K562 (cell line): ENCODE results near the gene AMZ1. TPM values are rescaled to one million over a fixed set of nuclear protein-coding genes. Genes with fewer than 3 reads are reported as not detected.
A peak's percentile ranks its signal among the peaks of the same experiment; 100 is the strongest.

ENCODE experiments used
- ATAC-seq: fragments of 200-7000 bp; cut with Tn5 transposase; 3 replicates; pipeline ENCODE4 v1.9.1; 2020; ENCODE audit warnings: moderate library complexity
- BruUV-seq: library from RNA; stranded (reverse); fragments of 400-500 nt; replicated peaks from 2 replicates; lab custom pipeline; 2021; lab: Mats Ljungman, UMichigan
- CTCF ChIA-PET: fragments of 300-600 bp; formaldehyde crosslinking; extraction: SDS; loops from one replicate; lab custom pipeline; 2021; ENCODE audit warnings: low intra/inter-chr PET ratio; lab: Yijun Ruan, JAX
- POLR2A ChIA-PET: fragments of 300-600, 350-650 bp; sonication (Branson Sonifier 250); formaldehyde crosslinking; extraction: SDS; loops from one replicate; lab custom pipeline; 2021; ENCODE audit warnings: antibody characterized with exemption, inconsistent platforms; lab: Yijun Ruan, JAX
- DNase-seq, 4 experiments: peaks; one replicate each; pipeline versions ENCODE4 v3.0.0 to v3.0.0-alpha.2; 2011 to 2018; ENCODE audit warnings: low spot score in 3 of 4, mixed read lengths in 3 of 4; ENCODE audit errors: extremely low read depth in 1 of 4
- FAIRE-seq: peaks from 2 replicates; lab custom pipeline; 2011; peaks lifted over from hg19 to GRCh38; lab: Jason Lieb, UNC
- H2AFZ ChIP-seq: 2 replicates; pipeline ENCODE4 v1.6.0; 2011; ENCODE audit warnings: low read depth, low read length, control low read depth, inconsistent platforms
- H3K27ac ChIP-seq: fragments of 200-600 bp; 3 replicates; pipeline ENCODE4 v1.8.0; 2011; ENCODE audit warnings: low read depth, mild to moderate bottlenecking, control low read depth, inconsistent platforms, low read length, moderate library complexity, mixed read lengths; ENCODE audit errors: extremely low read depth
- H3K27me3 ChIP-seq, 2 experiments: fragments of 300-600 bp in 1 of 2; 2 replicates in 1 of 2; 3 replicates in 1 of 2; pipeline versions ENCODE4 v1.6.0 to v1.8.0; 2011; ENCODE audit warnings: inconsistent platforms in 2 of 2, low read length in 2 of 2, mild to moderate bottlenecking in 1 of 2, mixed read lengths in 1 of 2, moderate library complexity in 1 of 2; ENCODE audit not compliant: control insufficient read depth in 2 of 2, insufficient read depth in 2 of 2
- H3K36me3 ChIP-seq: fragments of 300-600 bp; 3 replicates; pipeline ENCODE4 v1.8.0; 2011; ENCODE audit warnings: mild to moderate bottlenecking, low read length, inconsistent platforms; ENCODE audit not compliant: control insufficient read depth, insufficient read depth
- H3K4me1 ChIP-seq, 2 experiments: fragments of 200-600 bp in 1 of 2; replicated peaks in 1 of 2; 2 replicates in 1 of 2; 3 replicates in 1 of 2; pipeline versions ENCODE4 v1.5.1 to v1.8.0; 2011; ENCODE audit warnings: inconsistent platforms in 2 of 2, low read length in 2 of 2, mild to moderate bottlenecking in 1 of 2, mixed read lengths in 1 of 2, moderate library complexity in 1 of 2; ENCODE audit not compliant: control insufficient read depth in 2 of 2, insufficient read depth in 2 of 2
- H3K4me2 ChIP-seq: 2 replicates; pipeline ENCODE4 v1.6.1; 2011; ENCODE audit warnings: low read length, control low read depth, inconsistent platforms, mixed read lengths; ENCODE audit not compliant: insufficient read depth
- H3K4me3 ChIP-seq: fragments of 200-600 bp; sonication (generic), shearing (Covaris generic); 2 replicates; pipeline ENCODE4 v1.5.1; 2016; ENCODE audit warnings: control low read depth, inconsistent platforms
- H3K79me2 ChIP-seq: fragments of 200-600 bp; 3 replicates; pipeline ENCODE4 v1.8.0; 2011; ENCODE audit warnings: low read length, inconsistent platforms; ENCODE audit not compliant: control insufficient read depth, insufficient read depth
- H3K9ac ChIP-seq, 2 experiments: 2 replicates each; pipeline versions ENCODE4 v1.6.0 to v1.6.1; 2011; ENCODE audit warnings: low read depth in 2 of 2, low read length in 2 of 2, control low read depth in 1 of 2, inconsistent platforms in 1 of 2, mild to moderate bottlenecking in 1 of 2, mixed read lengths in 1 of 2; ENCODE audit not compliant: insufficient read depth in 1 of 2
- H3K9me1 ChIP-seq: one replicate; pipeline ENCODE4 v1.6.0; 2011; ENCODE audit warnings: inconsistent platforms, mild to moderate bottlenecking, low read length, moderate library complexity; ENCODE audit not compliant: control insufficient read depth, insufficient read depth
- H3K9me3 ChIP-seq: replicated peaks from 2 replicates; pipeline ENCODE4 v1.5.1; 2011; ENCODE audit warnings: low read depth, low read length, inconsistent platforms; ENCODE audit not compliant: control insufficient read depth, insufficient read depth
- H4K20me1 ChIP-seq: replicated peaks from 2 replicates; pipeline ENCODE4 v1.6.1; 2011; ENCODE audit warnings: low read length, inconsistent platforms, mixed read lengths; ENCODE audit not compliant: control insufficient read depth, insufficient read depth
- IRF2 ChIP-seq: sonication (generic); formaldehyde crosslinking; IDR thresholded peaks from 2 replicates; pipeline ENCODE4 v1.8.1; 2022; ENCODE audit warnings: mild to moderate bottlenecking, missing genetic modification reagents
- POLR2G ChIP-seq: fragments of 200-400 bp; formaldehyde crosslinking; IDR thresholded peaks from 2 replicates; pipeline ENCODE4 v1.6.1; 2017; ENCODE audit warnings: low read depth, mild to moderate bottlenecking, antibody characterized with exemption, low read length, moderate library complexity
- ZNF121 ChIP-seq: sonication (generic); formaldehyde crosslinking; conservative IDR thresholded peaks from 2 replicates; pipeline ENCODE4 v1.8.0; 2022; ENCODE audit warnings: missing genetic modification reagents
- WGBS: fragments of 100-300 bp; shearing (Covaris generic); methylation state at CpG from one replicate; pipeline ENCODE4 v1.1.6; 2016; ENCODE audit warnings: low coverage, mixed read lengths; ENCODE audit not compliant: insufficient coverage; ENCODE audit errors: missing lambda C conversion rate; 5-methylcytosine and 5-hydroxymethylcytosine counted together
- in situ Hi-C: fragments of 300-500 bp; cut with MboI; formaldehyde crosslinking; loops from 4 replicates; pipeline ENCODE4 v1.15.0; 2018; ENCODE audit warnings: inconsistent platforms, mixed read lengths
- intact Hi-C: fragments of 100-400 bp; cut with micrococcal nuclease; formaldehyde crosslinking; loops from 2 replicates; pipeline ENCODE4 v1.14.2; 2022
- polyA plus RNA-seq, 8 experiments: library from polyadenylated mRNA; depleted of rRNA in 4 of 8; stranded (reverse) in 5 of 8; unstranded in 3 of 8; fragments of >200 nt; fragmentation: Nextera tagmentation in 2 of 8; fragmentation: Illumina TruSeq in 1 of 8; extraction: Ambion mirVana in 2 of 8; extraction: Trizol in 1 of 8; gene quantifications; 2 replicates each; pipeline versions ENCODE4 v1.2.1 to v1.2.3, GENCODE V29; 2011 to 2014; ENCODE audit warnings: inconsistent platforms in 1 of 8, missing spikeins in 1 of 8
- total RNA-seq, 7 experiments: library from RNA; depleted of rRNA in 6 of 7; stranded (reverse); fragments of >200 nt in 6 of 7; fragmentation: Illumina TruSeq in 2 of 7; extraction: Trizol in 2 of 7; gene quantifications; 2 replicates each; pipeline versions ENCODE4 v1.2.1 to v1.2.3, GENCODE V29; 2011 to 2021; ENCODE audit warnings: low replicate concordance in 1 of 7
- TF ChIP-seq, protein P1 (sequence below): fragments of 450-650 bp; IDR thresholded peaks from 2 replicates; pipeline ENCODE4 v1.6.1; 2016; ENCODE audit warnings: low read depth, mild to moderate bottlenecking, moderate library complexity

The AMZ1 gene
- total and polyA plus RNA-seq, 9 of the 15 experiments (the other 6 are each of a cell fraction or from before 2014, with no cell fraction given) = not detected

DNA sequence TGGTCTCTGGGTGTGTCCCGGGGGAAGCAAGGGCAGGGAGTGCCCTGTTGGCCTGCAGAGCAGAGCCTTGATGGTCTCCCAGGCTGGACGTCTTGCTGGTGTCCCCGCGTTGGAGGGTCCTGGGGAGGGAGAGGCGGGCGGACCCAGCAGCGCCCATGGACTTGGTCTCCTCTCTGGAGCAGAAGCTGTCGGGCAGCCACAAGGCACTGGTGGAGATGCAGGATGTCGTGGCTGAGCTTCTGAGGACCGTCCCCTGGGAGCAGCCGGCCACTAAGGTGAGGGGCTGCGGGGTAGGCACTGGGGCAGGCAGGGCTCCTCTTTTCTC lies 35.3 kb upstream of the AMZ1 start:
- POLR2A ChIA-PET = interaction anchor here (1.2 kb wide), 1 partner anchor 154 kb away, joined by 3 read pairs; no protein-coding TSS in a partner anchor
- ATAC-seq = no peak
- no peak for TF ChIP-seq IRF2 (CRISPR knock-in tag)
- 0 out of 2 replicates have a peak, but pooled peaks have one; percentile 20 for TF ChIP-seq POLR2G
- peaks cover 5% of the 10 kb centered on the region for H4K20me1 ChIP-seq
- no peak overlapping the region for H3K4me3 ChIP-seq
- in situ Hi-C loops (no loop called here), intact Hi-C loops (loop anchor here (10.0 kb wide), 1 partner anchor 88 kb away; no protein-coding TSS in a partner anchor)
- WGBS = 33% methylated on average over 6 of the region's 12 CpGs
- no peaks in the 10 kb centered on the region for H3K79me2 ChIP-seq
- DNase-seq = no peak
- H3K9ac ChIP-seq = no peak overlapping the region
- no TSS peak for BruUV-seq
- H3K4me2 ChIP-seq = no peak overlapping the region
- FAIRE-seq = no peak
- H3K9me1 ChIP-seq = peaks cover 3% of the 10 kb centered on the region
- no peak overlapping the region for H2AFZ ChIP-seq
- H3K27ac ChIP-seq = no peak overlapping the region
- peaks cover 0 to 45% of the 10 kb centered on the region in 2 experiments; a peak in 3 of 5 replicates for H3K4me1 ChIP-seq
- CTCF ChIA-PET = no interaction called here
- H3K27me3 ChIP-seq = peaks cover 2 to 23% of the 10 kb centered on the region in 2 experiments; a peak in 2 of 5 replicates
- no peaks in the 10 kb centered on the region for H3K36me3 ChIP-seq
- no peaks in the 10 kb centered on the region for H3K9me3 ChIP-seq

DNA sequence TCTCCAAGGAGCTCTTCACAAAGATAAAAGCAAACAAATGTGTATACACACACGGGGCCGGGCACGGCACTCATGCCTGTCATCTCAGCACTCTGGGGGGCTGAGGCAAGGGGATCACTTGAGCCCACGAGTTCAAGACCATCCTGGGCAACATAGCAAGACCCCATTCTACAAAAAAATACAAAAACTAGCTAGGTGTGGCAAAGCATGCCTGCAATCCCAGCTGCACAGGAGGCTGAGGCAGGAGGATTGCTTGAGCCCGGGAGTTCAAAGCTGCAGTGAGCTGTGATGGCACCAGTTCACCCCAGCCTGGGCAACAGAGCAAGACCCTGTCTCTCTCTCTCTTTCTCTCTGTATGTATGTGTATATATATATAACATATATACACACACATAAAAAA lies 33.9 kb upstream of the AMZ1 start:
- H4K20me1 ChIP-seq = peaks cover 5% of the 10 kb centered on the region
- no peaks in the 10 kb centered on the region for H3K9me3 ChIP-seq
- POLR2A ChIA-PET = interaction anchor here (0.5 to 1.2 kb wide), 4 partner anchors 32 to 155 kb away, joined by 3 to 4 read pairs (median 3); no protein-coding TSS in a partner anchor
- intact Hi-C loops = loop anchor here (10.0 kb wide), 1 partner anchor 89 kb away; no protein-coding TSS in a partner anchor
- H3K27me3 ChIP-seq = peaks cover 2 to 23% of the 10 kb centered on the region in 2 experiments; a peak in 2 of 5 replicates
- DNase-seq (no peak), ATAC-seq (no peak), FAIRE-seq (no peak)
- CTCF ChIA-PET = no interaction called here
- H3K27ac ChIP-seq = no peak overlapping the region
- H3K4me2 ChIP-seq = no peak overlapping the region
- BruUV-seq = no TSS peak
- H3K36me3 ChIP-seq = no peaks in the 10 kb centered on the region
- no peak overlapping the region for H2AFZ ChIP-seq
- no peak overlapping the region for H3K4me3 ChIP-seq
- peaks cover 3% of the 10 kb centered on the region for H3K9me1 ChIP-seq
- no peaks in the 10 kb centered on the region for H3K79me2 ChIP-seq
- WGBS = 7% methylated on average over 5 of the region's 5 CpGs
- TF ChIP-seq, protein P1, sequence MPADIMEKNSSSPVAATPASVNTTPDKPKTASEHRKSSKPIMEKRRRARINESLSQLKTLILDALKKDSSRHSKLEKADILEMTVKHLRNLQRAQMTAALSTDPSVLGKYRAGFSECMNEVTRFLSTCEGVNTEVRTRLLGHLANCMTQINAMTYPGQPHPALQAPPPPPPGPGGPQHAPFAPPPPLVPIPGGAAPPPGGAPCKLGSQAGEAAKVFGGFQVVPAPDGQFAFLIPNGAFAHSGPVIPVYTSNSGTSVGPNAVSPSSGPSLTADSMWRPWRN = no peak
- peak; percentile 31; the same call in 1 of the 2 replicates for TF ChIP-seq ZNF121 (CRISPR knock-in tag)
- in situ Hi-C loops = no loop called here
- no peak overlapping the region for H3K9ac ChIP-seq
- peaks cover 0 to 46% of the 10 kb centered on the region in 2 experiments; a peak in 3 of 5 replicates for H3K4me1 ChIP-seq
